GM18502 (cell line): ENCODE measurements around the gene SLC6A8.

Source experiments
- ATAC-seq: cut with Tn5 transposase; IDR thresholded peaks from one replicate; pipeline ENCODE4 v1.9.1; 2021; ENCODE audit warnings: mild to moderate bottlenecking; ENCODE audit not compliant: unreplicated experiment, poor library complexity

The SLC6A8 gene

DNA sequence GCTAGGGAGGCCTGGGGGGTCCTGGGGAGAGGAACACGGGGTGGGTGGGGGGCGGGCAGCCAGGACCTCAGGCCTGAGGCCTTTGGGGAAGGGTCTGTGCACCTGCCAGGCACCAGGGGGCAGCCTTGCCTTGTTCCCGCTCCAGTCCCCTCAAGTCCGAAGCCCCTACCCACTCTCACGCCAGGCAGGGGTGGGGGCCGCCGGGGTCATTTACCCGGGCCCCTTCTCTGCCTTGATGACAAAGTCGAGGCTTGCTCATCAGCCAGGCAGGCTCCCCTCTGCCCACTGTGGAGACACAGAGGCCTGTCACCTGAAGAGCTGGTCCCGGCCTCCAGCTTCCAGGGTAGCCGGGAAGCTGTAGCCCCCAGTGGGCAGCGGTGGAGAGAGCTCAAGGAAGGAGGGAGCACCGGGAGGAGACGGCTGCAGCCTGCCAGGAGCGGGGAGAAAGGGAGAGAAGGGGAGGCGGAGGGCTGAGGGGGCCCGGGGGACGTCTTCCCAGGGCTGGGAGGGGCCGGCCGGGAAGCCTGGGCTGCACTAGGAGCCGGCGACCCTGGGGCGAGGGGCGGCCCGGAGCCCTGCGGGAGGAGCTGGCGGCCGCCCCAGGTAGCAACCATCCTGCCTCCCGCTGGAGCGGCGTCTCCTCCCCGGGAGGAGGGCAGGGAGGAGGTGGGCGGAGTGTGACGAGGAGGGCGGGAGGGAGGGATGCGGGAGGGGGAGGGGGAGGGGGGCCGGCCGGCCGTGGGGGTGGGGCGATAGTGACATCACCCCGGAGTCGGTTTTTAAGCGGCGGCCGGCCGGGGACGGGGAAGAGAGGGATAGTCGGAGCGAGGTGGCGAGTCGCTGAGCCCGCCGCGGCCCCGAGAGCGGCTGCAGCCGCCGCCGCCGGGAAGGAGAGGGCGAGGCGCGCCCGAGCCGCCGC is at the start of gene SLC6A8:
TSS of gene SLC6A8 (plus strand) at position 806 of the 919 bp plus-strand sequence. CDS start 649 bp downstream, outside the sequence.
- no peak for ATAC-seq

DNA sequence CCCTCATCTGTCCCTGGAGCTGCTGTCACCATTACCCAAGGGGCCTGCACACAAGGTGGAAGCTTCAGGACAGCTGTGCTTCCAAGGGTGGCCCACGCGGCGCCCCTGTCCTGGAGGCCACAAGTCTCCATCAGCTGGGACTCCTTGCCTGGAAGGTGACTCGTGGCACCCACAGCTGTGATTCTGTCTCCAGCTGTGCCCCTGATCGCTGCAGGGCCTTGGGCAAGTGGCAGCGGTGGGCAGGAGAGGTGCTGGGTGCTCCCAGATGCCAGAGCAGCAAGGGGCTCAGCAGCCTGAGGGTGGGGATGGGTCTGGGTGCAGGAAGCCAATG is 49.7 kb upstream of the SLC6A8 start:
- ATAC-seq, result no peak

DNA sequence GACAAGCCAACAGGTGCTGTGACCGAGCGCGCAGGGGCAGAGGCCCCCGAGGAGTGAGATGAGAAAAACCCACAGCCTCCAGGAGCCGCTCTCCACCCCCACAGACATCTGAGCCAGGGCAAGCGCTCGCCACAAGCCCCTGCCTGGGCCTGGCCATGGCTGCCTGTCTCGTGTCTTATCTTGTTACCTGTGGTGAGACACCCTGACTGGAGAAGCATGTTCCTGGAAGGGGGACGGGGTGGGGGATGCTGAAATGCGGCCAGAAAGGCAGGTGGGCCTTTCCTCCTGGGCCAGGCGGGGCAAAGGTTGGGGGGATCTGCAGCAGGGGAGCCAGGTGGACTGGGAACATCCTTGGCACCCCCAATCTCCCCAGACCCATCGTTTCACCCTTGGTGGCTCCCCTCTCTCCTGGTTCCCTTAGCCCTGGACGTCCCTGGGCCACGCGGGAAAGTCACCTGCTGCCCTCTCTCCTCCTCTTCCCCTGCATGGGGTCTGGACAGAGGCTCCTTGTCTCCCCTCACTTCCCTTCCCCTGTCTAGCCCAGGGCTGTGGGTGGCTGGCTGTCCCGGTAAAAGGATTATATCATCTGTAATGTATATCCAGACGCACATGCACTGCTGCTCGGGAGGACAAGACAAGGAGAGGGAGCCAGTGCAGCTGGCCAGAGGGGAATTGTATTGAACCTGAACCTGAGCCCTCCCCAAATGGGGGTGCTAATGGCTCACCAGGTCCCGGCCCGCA is 49.1 kb upstream of the SLC6A8 start:
- ATAC-seq, result no peak

DNA sequence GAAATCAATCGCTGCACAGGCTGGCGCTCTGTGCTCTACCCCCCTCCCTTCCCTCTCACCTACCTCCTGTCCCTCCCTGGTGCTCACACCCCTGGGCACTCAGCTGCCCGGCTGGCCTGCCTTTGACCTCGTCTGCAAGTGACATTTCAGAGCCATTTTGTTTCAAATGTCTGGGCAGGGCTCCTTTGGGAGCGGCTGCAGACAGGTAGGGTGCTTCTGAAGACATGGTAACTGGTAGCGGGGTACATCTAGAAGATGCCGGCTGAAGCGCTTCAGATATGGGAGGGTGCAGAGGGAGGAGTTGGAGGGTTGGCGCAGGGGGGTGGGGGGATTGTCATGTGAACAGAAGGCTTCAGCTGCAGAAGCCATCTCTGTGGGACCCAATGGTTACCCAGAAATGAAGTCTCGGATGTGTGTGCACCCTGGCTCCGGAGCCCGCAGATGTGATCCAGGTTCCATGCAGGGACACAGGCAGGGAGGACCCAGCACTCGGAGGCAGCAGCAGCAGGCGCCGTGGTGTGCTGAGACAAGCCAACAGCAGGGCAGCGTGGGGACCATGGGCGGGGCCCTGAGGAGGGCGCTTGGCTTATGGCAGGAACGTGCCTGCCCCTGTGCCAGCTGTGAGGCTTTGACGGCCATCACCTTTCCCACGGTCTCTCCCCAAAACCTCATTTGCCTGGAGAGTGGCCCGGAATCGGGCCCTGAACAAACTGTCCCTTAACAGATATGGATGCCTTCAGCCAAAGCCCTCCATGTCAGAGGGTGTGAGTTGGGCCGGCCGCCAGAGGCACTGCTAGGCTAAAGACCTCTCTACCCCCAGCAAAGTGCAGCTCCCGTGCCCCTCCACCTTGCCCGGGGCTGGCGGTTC is 48.3 kb upstream of the SLC6A8 start:
- ATAC-seq, result no peak

DNA sequence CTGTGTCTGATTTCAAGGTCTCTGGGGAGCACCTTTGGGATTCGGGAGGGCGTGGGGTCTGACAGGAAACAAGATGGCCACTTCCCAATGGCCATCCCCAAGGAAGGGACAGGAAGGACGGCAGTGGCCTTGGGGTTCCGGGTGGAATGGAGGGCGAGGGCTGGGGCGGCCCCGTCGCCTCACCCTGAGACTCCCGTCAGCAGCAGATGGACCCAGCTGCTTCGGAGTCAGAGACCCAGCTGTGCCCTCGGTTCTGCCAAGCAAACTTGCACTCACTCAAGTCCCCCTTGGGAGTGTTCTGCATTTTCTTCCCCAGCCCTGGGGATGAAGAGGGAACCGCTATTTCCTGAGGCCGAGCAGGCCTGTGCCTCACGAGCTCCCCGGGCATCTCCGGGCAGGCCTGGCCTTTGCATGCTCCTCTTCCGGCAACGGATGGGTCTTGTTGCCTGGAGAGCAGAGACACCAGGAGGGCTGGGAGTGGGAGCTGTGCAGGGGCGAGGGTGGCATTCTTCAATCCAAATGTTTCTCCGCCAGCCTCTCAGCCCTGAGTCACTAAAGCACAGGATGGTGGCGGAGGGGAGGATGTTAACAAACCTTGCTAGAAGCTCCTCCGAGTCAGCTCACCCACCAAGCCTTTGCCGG is 47.6 kb upstream of the SLC6A8 start:
- ATAC-seq, result no peak

DNA sequence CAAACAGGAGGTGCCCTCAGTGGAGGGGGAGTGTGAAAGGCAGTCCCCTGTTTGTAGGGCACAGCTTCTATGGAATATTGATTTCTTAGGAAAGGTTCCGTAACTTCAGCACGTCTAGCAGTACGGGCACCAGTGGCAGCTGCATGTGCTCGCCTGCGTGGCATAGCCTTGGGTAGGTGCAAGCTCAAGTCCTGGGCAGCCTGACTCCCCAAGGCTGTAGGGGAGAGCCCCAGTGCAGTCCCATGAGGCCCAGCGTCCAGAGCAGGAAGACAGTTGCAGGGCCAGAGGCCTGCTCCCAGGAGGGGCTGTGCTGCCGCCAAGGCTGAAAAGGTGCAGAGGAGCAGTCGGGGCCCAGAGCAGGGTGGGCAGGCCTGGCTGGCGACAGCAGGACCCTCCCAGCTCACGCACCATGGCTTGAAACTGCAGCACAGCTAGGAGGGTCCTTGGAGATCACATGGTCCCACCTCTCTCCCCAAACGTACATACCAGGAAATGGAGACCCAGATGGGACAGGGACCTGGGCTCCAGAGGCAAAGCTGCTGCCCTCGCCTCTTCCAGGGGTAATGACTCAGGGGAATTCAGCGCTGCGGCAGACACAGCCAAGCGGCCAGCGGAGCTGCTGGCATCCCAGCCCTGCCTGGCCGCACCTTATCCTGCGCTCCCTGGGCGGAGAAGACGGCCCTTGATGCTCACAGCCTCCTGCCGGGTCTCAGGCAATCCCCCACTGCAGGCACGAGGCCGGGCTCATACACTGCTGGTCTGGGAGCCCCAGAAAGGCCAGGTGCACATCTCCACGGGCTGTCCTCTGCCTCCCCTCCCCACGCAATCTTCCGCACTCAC is 46.8 kb upstream of the SLC6A8 start:
- no peak for ATAC-seq

DNA sequence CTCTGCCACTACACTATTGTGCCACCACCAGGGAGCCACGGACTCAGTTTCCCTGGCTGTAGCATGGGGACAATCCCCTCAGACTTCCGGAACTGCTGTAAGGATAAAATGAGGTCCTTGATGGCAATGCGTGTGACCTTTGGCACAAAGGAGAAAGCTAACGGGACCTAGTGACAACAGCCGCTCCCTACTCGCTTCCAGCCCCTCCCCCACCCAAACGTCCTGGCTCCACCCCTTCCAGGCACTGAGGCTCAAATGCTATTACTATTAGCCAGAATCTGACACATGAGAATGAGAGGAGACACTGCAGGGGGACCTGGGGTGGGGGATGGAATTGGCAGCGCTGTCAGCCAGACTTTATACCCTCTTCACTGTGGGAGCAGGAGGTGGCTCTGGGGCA is 46.1 kb upstream of the SLC6A8 start:
- no peak for ATAC-seq

DNA sequence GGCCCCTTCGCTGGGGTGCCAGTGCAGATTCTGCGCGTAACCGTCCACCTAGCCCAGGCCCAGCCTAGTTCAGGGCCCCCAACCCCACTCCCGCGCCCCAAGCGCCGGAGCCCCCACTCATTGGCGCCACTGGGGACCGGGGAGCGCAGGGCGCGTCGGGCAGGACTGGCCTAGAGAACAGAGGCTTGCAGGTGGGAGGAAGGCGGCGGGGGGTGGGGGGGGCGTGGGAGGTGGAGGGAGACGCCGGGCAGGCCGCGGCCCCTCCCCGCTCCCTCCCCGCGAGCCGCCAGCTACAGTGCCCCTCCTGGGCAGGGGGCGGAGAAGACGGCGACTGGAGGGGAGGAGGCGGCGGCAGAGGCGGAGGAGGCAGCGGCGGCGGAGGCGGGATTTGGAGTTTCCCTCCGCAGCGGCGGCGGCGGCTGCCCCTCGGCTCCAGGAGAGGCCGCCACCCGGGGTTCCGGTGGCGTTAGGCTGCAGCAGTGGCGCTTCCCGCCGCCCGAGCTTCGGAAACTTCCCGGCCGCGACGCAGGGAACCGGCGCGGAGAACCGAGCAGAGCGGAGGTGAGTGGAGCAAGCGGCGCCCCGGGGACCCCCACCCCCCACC is 45.6 kb upstream of the SLC6A8 start:
- ATAC-seq, result no peak

DNA sequence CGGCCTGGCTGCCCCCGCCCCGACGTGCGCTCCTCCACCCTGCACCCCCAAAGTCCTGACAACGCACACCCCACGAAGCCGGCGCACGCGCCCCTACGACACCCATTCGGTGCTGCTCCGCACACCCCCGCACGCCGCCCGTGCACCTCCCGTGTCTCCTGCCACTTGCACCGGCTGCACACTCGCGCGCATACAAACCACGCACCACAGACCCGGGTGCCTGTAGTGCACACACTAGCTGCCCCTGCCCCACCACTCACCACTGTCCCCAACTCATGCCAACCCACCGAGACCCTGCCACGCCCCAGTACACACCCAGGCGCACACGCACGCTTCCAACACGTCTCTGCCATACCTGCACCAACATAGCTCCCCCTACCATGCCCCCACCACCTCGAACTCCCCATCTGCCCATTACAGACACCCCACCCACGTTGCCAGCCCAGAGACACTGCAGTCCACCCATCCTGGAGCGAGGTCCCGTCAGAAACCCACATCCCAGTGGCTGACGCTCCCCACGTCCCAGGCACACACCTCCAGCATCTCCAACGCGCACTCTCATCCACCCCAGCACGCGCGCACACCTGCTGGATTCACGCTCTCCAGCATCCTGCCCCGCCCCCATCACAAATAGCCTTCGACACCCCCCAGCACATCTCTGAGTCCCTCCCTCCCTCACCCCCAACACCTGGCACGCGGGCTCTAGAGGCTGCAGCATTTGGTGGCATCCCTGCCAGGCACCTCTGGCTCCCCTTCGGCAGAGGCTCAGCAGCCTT is 44.9 kb upstream of the SLC6A8 start:
- no peak for ATAC-seq

DNA sequence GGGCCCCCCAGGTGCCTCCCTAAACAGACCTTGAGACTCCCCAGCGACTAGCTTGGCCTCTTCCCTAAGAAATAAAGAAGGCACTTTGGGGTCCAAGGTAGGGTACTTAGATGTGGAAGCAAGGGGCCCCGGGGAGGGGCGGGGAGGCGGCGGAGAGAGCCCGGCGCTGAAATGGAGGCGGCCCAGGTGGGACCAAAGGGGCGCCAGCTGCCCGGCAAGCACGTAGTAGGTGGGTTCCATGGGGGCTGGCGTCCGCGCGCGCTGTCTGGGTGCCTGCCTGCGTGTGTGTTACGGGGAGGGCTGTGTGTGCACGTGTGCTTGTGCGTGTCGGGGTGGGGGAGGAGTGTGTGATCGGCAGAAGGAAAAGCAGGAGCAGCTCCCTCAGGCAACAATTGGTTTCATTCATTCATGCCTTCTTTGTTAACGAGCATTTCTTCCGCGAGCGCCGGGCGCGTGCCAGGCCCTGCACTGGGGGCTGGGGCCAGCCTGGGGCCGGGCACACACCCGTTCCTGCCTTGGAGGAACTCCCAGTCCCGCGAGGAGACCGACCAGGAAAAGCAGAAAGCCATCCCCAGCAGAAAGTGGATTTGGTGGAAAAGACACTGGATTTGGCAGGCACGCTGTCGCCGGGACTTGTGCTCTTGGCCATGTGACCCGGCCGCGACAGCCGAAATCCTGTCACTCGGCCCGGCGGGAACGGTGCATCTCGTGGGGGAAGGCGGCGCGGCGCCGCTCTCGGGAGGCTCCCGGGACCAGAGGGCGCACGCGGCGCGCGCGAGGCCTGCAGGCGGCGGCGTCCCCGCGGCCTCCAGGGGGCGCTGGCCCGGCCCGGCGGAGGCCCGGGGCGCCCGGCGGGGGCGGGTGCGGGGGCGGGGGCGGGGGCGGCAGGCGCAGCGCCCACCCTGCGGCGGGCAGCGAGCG is 44.0 kb upstream of the SLC6A8 start:
- ATAC-seq, result no peak

DNA sequence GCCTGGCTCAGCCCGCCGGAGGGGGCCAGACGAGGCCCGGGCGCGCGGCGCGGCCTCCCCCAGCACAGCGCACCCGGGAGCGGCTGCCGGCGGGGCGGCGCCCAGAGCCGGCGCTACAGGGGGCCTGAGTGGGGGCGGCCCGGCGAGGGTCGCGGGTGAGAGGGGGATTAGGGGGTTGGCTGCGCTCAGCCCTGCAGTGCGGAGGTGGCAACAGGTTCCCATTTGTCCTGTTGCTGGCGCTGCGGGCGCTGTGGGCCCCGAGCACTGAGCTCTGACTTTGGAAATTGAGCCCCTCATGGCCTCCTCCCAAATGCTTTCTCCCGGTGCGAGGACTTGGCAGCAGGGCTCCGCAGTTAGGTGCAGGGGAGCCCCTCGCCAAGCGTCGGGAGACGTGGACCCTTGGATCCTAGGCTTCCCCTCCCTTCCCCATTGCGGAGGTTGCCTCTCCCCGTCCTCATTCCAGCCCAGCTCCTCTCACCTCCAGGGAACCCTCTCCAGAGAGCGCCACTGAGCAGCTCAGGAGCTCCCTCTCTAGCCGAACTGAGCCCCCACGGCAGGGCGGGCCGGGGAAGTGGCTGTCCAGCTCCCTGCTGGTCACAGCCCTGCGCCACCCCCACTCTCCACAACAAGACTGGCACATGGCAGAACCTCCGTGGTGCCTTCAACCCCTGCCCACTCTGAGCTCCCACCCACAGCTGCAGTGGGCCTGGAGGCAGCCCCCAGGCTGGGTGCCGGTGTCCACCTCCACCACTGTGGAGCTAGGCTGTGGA is 43.2 kb upstream of the SLC6A8 start:
- no peak for ATAC-seq

DNA sequence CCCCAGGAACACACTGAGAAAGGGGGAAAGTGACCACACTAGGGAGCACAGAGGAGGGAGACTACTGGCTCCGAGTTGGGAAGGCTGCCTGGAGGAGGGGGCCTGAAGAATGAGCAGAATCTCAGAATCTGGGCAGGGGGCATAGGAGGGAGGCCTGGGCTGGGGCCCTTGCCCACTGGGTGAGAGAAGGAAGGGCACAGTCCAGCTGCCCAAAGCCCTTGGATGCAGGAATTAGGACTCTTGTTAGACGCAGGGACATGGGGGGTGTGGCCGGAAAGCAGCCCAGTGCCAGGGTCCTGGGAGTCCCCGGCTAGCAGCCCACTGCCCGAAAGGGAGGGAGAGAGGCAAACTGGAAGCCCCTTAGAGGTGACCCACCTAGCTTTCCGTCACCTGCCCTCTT is 42.6 kb upstream of the SLC6A8 start:
- ATAC-seq, result no peak

DNA sequence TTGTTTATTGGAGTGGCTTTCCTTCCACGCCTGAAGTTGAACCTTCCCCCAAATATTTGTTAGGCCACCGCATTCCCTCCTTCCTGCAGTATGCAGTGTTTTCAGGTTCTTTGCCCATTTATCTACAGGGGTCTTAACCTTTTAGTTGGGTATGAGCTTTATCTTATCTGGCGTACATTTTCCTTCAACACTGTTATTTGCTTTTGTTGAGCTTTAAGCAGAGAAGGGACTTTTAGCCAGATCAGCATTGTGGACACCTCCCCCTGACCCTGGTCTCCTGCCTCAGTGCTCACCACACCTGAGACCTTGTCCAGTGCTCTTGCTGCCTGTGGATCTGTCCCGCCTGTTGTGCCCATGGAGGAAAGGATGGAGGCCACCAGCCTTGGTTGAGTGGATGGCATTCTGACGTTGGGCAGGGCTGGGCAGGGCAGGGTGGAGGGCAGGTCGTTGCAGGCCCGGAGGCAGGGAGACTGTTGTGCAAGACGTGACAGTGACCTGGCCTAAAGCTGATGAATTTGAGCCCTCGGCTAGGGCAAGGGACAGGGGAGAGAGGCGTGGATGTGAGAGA is 41.7 kb upstream of the SLC6A8 start:
- ATAC-seq, result no peak

DNA sequence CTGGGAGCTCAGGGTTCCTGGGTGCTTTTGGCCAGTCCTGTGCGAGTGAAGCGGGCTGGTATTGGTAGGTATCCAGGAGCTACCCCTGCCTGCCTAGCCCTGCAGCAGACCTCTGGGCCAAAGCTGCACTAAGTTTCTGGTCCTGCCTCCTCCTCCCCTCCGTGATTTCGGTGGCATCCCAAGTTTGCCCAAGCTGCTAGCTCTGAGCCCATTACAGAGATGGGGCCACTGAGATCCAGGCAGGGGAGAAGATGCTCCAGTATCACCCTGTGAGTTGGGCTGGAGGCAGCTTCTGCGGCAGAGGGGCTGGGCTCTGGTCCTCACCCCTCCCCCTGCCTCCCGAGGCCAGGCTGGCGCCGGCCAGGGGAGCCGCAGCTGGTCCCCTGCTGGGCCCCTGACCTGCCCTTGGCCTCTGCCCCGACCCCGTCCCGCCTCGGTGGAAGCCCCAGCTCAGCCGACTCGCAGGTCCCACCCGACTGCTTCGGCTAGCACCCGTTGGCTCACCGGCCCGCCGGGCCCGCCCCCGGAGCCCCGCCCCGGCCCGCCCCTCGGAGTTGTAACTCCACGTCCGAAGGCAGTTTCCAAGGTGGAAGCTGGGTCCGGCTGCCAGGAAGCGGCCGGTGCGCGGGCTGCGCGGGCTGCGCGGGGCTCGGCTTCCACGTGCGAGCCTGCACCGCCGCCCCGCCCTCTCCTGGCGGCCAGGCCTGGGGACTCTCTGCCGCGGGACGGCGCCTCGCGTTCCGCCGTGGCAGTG is 40.9 kb upstream of the SLC6A8 start, which contains the start of gene DUSP9:
TSS of gene DUSP9 (plus strand) at position 584 of the 754 bp plus-strand sequence. CDS start 751 bp downstream, outside the sequence.
- no peak for ATAC-seq
